ENCODE measurements around the gene NACC2.

NACC2 gene

GRCh38 chr9:135963938-135964337 lies 131.2 kb downstream of the NACC2 start:
- Histone ChIP-seq H2AFZ (ENCODE audit: low read depth, low read length) (no peak overlapping the region), H3K9me3 (ENCODE audit: insufficient read depth, low read length) (no peaks in the 10 kb centered on the region), H3K4me3 (ENCODE audit: low read length) (no peak overlapping the region), H3K4me1 (ENCODE audit: low read length) (peaks cover 18% of the 10 kb centered on the region), H4K20me1 (ENCODE audit: insufficient read depth, low read length) (no peaks in the 10 kb centered on the region; the same call in 1 of the 2 replicates), H3K9ac (ENCODE audit: low read length) (no peak overlapping the region), H3K27ac (ENCODE audit: low read length) (no peak overlapping the region), H3K4me2 (ENCODE audit: low read length) (no peak overlapping the region), H3K27me3 (ENCODE audit: low read depth, low read length) (no peaks in the 10 kb centered on the region), H3K79me2 (ENCODE audit: low read length) (peaks cover 21% of the 10 kb centered on the region), H3K36me3 (replicated peaks; ENCODE audit: low read depth, low read length) (no peaks in the 10 kb centered on the region)
- TF ChIP-seq CTCF (IDR thresholded peaks at IDR 0.05; ENCODE audit: low read depth, low read length) (no peak), EZH2phosphoT487 (IDR thresholded peaks at IDR 0.05; ENCODE audit: low read depth) (no peak)

GRCh38 chr9:135963338-135963737 lies 131.8 kb downstream of the NACC2 start:
- H3K27me3 ChIP-seq (ENCODE audit: low read depth, low read length): no peaks in the 10 kb centered on the region
- H4K20me1 ChIP-seq (ENCODE audit: insufficient read depth, low read length): no peaks in the 10 kb centered on the region; the same call in 1 of the 2 replicates
- no peaks in the 10 kb centered on the region for H3K36me3 ChIP-seq (replicated peaks; ENCODE audit: low read depth, low read length)
- peaks cover 18% of the 10 kb centered on the region for H3K4me1 ChIP-seq (ENCODE audit: low read length)
- no peak for TF ChIP-seq EZH2phosphoT487 (IDR thresholded peaks at IDR 0.05; ENCODE audit: low read depth)
- H3K79me2 ChIP-seq (ENCODE audit: low read length): peaks cover 27% of the 10 kb centered on the region
- H3K9me3 ChIP-seq (ENCODE audit: insufficient read depth, low read length): no peaks in the 10 kb centered on the region
- no peak overlapping the region for H3K4me2 ChIP-seq (ENCODE audit: low read length)
- no peak overlapping the region for H2AFZ ChIP-seq (ENCODE audit: low read depth, low read length)
- no peak overlapping the region for H3K4me3 ChIP-seq (ENCODE audit: low read length)
- H3K9ac ChIP-seq (ENCODE audit: low read length): no peak overlapping the region
- no peak overlapping the region for H3K27ac ChIP-seq (ENCODE audit: low read length)

GRCh38 chr9:135962696-135963307 lies 132.3 kb downstream of the NACC2 start:
- H3K4me1 ChIP-seq (ENCODE audit: low read length): peaks cover 18% of the 10 kb centered on the region
- H4K20me1 ChIP-seq (ENCODE audit: insufficient read depth, low read length): no peaks in the 10 kb centered on the region; the same call in 1 of the 2 replicates
- H3K4me3 ChIP-seq (ENCODE audit: low read length): no peak overlapping the region
- no peaks in the 10 kb centered on the region for H3K36me3 ChIP-seq (replicated peaks; ENCODE audit: low read depth, low read length)
- TF ChIP-seq CTCF (IDR thresholded peaks at IDR 0.05; ENCODE audit: low read depth, low read length) (no peak), EZH2phosphoT487 (IDR thresholded peaks at IDR 0.05; ENCODE audit: low read depth) (no peak)
- no peaks in the 10 kb centered on the region for H3K9me3 ChIP-seq (ENCODE audit: insufficient read depth, low read length)
- no peaks in the 10 kb centered on the region for H3K27me3 ChIP-seq (ENCODE audit: low read depth, low read length)
- peaks cover 32% of the 10 kb centered on the region for H3K79me2 ChIP-seq (ENCODE audit: low read length)
- H2AFZ ChIP-seq (ENCODE audit: low read depth, low read length): 0 out of 2 replicates have a peak overlapping the region, but pooled peaks have one; percentile 84
- no peak overlapping the region for H3K4me2 ChIP-seq (ENCODE audit: low read length)
- no peak overlapping the region for H3K27ac ChIP-seq (ENCODE audit: low read length)
- no peak overlapping the region for H3K9ac ChIP-seq (ENCODE audit: low read length)

- Histone ChIP-seq H3K4me1 (ENCODE audit: low read length) (peaks cover 18% of the 10 kb centered on the region), H3K36me3 (replicated peaks; ENCODE audit: low read depth, low read length) (no peaks in the 10 kb centered on the region), H3K27me3 (ENCODE audit: low read depth, low read length) (no peaks in the 10 kb centered on the region), H3K4me3 (ENCODE audit: low read length) (peak overlapping the region; percentile 74), H4K20me1 (ENCODE audit: insufficient read depth, low read length) (no peaks in the 10 kb centered on the region), H3K27ac (ENCODE audit: low read length) (no peak overlapping the region), H3K4me2 (ENCODE audit: low read length) (peak overlapping the region; percentile 87), H3K79me2 (ENCODE audit: low read length) (peaks cover 40% of the 10 kb centered on the region), H3K9ac (ENCODE audit: low read length) (peak overlapping the region; percentile 34), H3K9me3 (ENCODE audit: insufficient read depth, low read length) (no peaks in the 10 kb centered on the region), H2AFZ (ENCODE audit: low read depth, low read length) (peak overlapping the region; percentile 84)
- TF ChIP-seq EZH2phosphoT487 (IDR thresholded peaks at IDR 0.05; ENCODE audit: low read depth) (no peak), CTCF (IDR thresholded peaks at IDR 0.05; ENCODE audit: low read depth, low read length) (no peak)
Measured at GRCh38 chr9:135961811-135962695, 133.0 kb downstream of the NACC2 start.

Measured in OCI-LY3 (cell line).